ENCODE measurements around the gene ZDHHC22.
A peak's percentile ranks its signal among the peaks of the same experiment; 100 is the strongest.

Gene ZDHHC22

DNA sequence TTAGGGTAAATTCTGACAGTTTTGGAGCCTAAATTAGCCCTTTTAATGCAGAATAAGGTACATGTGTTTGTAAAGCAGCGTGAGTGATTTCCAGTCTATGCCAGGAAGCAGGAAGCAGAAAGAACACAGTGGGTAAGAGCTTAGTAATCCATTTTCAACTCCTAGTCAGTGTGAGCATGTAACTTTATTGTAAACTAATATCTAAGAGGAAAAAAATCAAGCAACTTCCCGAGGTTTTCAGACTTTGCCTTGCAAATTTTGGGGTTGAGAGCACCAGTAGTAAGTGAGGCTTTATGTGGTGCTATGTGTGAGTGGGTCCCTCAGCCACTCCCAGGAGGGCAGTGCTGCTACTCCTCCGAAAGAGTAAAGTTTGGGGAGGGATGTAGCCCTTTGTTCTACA lies 40.6 kb downstream of the ZDHHC22 start:
- H3K36me3 ChIP-seq = peaks cover 3% of the 10 kb centered on the region
- H3K27ac ChIP-seq = no peak overlapping the region
- no peaks in the 10 kb centered on the region for H3K27me3 ChIP-seq
- peaks cover 19 to 22% of the 10 kb centered on the region in 2 experiments for H3K4me1 ChIP-seq (ENCODE audit: control insufficient read depth in 1 of 2, insufficient read depth in 1 of 2, low read depth in 1 of 2, low read length in 1 of 2)
- no peak overlapping the region for H3K4me3 ChIP-seq (ENCODE audit: low read depth in 1 of 2, low read length in 1 of 2)
- H3K9me3 ChIP-seq = no peaks in the 10 kb centered on the region
- no peak for TF ChIP-seq CTCF (IDR thresholded peaks at IDR 0.05)

DNA sequence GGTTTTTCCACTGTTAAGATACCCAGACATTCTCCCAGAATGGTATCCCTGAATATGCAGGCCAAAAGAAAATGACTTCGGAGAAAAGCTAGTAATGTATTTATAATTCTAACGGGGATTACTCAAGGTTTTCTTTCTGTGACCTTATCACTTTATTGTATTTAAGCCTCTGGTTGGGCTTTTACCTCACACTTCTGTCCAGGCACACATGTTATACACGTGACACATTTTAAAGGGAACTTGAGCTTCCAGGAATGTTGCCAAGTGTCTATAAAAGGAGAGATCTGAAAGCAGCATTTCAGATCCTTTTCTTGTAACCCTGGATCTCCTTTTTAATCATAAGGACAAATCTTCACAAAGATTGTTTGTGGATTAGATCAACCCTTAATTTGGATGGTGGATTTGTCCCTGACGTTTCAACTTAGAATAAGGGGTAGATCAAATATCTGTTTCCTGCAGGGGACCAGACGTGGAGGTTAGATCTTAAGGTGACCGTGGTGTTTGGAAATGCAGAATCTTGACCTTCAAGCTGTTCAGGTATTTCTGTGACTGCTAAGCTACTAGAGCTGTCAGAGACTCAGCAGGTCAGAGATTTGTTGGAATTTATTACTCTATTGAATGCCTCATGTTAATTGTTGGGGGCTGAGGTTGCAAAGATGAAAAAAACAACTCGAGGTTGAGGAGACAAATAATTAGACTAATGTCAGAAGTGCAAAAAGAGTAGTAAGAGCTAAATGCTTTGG lies 42.0 kb downstream of the ZDHHC22 start:
- Histone ChIP-seq H3K36me3 (no peaks in the 10 kb centered on the region), H3K27ac (no peak overlapping the region), H3K9me3 (no peaks in the 10 kb centered on the region), H3K4me1 (ENCODE audit: control insufficient read depth in 1 of 2, insufficient read depth in 1 of 2, low read depth in 1 of 2, low read length in 1 of 2) (peaks cover 20 to 25% of the 10 kb centered on the region in 2 experiments), H3K4me3 (ENCODE audit: low read depth in 1 of 2, low read length in 1 of 2) (no peak overlapping the region), H3K27me3 (no peaks in the 10 kb centered on the region)
- TF ChIP-seq CTCF (IDR thresholded peaks at IDR 0.05) = no peak

DNA sequence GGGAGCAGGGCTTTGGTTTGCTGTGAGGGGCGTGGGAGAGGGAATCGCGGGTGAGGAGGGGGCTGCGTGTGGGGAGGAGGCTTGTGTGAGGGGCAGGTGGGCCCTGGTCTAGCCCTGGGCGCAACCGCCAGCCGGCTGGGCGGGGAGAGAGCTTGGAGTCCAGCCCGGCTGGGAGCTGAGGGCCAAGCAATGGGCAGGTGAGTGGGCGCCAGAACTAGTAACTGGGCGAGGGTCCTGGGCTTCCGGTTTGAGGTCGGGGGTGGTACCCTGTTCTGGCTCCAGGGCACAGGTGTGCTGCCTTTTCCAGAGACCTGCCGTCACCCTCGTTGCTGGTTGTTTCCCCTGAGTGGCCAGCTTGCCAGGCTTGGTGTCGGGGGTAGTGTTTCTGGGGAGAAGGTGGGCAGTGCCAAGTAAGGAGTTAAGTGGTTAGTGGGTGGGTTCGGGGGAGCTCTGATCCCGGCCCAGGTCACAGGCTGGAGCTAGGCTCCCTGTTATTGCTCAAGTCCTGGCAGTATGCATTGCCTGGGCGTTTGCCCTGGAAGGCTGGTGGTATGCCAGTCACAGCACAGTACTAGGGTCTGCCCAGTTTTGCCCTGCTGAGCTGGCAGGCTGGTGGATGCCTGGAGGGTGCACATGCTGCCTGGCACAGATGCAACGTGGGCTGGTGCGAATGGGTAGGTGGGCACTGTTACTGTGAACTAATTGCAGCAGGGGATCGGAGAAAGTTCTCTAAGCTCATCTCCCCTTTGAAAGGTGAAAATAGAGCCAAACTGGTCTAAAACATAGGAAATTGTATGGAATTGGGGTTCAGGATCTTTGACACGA lies 42.9 kb downstream of the ZDHHC22 start:
- Histone ChIP-seq H3K27me3 (no peaks in the 10 kb centered on the region), H3K4me1 (ENCODE audit: control insufficient read depth in 1 of 2, insufficient read depth in 1 of 2, low read depth in 1 of 2, low read length in 1 of 2) (peaks cover 27 to 31% of the 10 kb centered on the region in 2 experiments), H3K4me3 (ENCODE audit: low read depth in 1 of 2, low read length in 1 of 2) (peak overlapping the region; percentile 89 to 92), H3K36me3 (no peaks in the 10 kb centered on the region), H3K9me3 (no peaks in the 10 kb centered on the region), H3K27ac (peak overlapping the region; percentile 95)
- no peak for TF ChIP-seq CTCF (IDR thresholded peaks at IDR 0.05)

GRCh38 chr14:77097700-77098528 lies 43.7 kb downstream of the ZDHHC22 start, which contains the start of gene CIPC:
TSS of gene CIPC (plus strand) at chr14:77098258. CDS start at chr14:77105709, 7,451 bp downstream.
- Histone ChIP-seq H3K27ac (peak within 1 kb of the TSS; percentile 95), H3K36me3 (no peaks in the 10 kb centered on the region), H3K27me3 (no peaks in the 10 kb centered on the region), H3K4me3 (ENCODE audit: low read depth in 1 of 2, low read length in 1 of 2) (peak within 1 kb of the TSS; percentile 89 to 92), H3K4me1 (ENCODE audit: control insufficient read depth in 1 of 2, insufficient read depth in 1 of 2, low read depth in 1 of 2, low read length in 1 of 2) (peaks cover 35 to 40% of the 10 kb centered on the region in 2 experiments), H3K9me3 (no peaks in the 10 kb centered on the region)
- TF ChIP-seq CTCF (IDR thresholded peaks at IDR 0.05) = peak; percentile 58

DNA sequence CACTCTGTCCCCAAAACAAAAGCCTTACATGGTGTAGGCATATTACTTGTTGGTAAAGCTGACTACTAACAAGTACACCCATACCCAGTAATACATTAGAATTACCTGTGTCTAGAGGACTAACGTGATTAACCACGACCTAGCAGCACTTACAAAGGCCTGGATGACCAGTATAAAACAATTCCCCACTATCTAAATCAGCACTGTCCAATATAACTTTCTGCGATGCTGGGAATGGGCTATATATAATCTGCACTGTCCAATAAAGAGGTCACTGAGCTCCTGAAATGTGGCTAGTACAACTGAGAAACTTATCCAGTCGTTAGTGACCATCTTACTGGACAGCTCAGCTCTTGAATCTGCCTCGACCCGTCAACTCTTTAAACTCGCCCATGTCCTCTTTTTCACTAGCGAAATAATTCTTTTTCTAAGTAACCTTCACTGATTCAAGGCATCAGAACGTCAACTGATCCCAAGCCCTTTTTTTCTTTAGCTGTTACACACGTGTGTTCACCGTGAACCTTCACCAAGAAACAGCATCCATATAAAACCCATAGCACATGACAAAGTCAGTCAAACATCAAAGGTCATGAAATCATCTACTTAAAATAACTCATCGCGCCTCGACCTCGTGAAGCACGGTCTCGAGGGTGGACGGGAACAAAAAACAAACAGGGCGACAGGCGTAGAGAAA lies 44.4 kb downstream of the ZDHHC22 start:
- Histone ChIP-seq H3K27ac (peak overlapping the region; percentile 95), H3K9me3 (no peaks in the 10 kb centered on the region), H3K36me3 (no peaks in the 10 kb centered on the region), H3K27me3 (no peaks in the 10 kb centered on the region), H3K4me1 (ENCODE audit: control insufficient read depth in 1 of 2, insufficient read depth in 1 of 2, low read depth in 1 of 2, low read length in 1 of 2) (peaks cover 42 to 47% of the 10 kb centered on the region in 2 experiments), H3K4me3 (ENCODE audit: low read depth in 1 of 2, low read length in 1 of 2) (peak overlapping the region; percentile 89 to 92)
- TF ChIP-seq CTCF (IDR thresholded peaks at IDR 0.05) = no peak
